ENCODE results near the gene TNFSF18.

- TF ChIP-seq CTCF (conservative IDR thresholded peaks at IDR 0.05; ENCODE audit: low read depth, low read length): no peak
- no peak for TF ChIP-seq POLR2A (IDR thresholded peaks at IDR 0.05; ENCODE audit: low read depth, low read length)
- no peak for TF ChIP-seq MAZ (IDR thresholded peaks at IDR 0.05; ENCODE audit: borderline replicate concordance, low read depth, low read length)
- no peak for TF ChIP-seq SMC3 (IDR thresholded peaks at IDR 0.05; ENCODE audit: low read depth, low read length)
- no peak for TF ChIP-seq MXI1 (IDR thresholded peaks at IDR 0.05; ENCODE audit: borderline replicate concordance, low read depth, low read length)
- no peak for TF ChIP-seq RAD21 (IDR thresholded peaks at IDR 0.05; ENCODE audit: low read length)
- TF ChIP-seq NFE2L2 (IDR thresholded peaks at IDR 0.05; ENCODE audit: low read depth, low read length): no peak
- no peak for TF ChIP-seq RCOR1 (IDR thresholded peaks at IDR 0.05; ENCODE audit: insufficient replicate concordance, low read length)
- TF ChIP-seq RFX5 (IDR thresholded peaks at IDR 0.05; ENCODE audit: low read depth, low read length): no peak
- TF ChIP-seq USF2 (IDR thresholded peaks at IDR 0.05; ENCODE audit: low read depth, low read length): no peak
These were observed at the start of gene TNFSF18 for GRCh38 chr1:173050865-173051264.
